ENCODE results near the gene TBL2.
"Not testable (repeated sequence)": the region's sequence is repeated elsewhere in the genome, so short reads cannot be mapped to it uniquely, and the experiment has no call there.

The TBL2 gene

GRCh38 chr7:73578342-73579128 lies at the start of gene TBL2:
TBL2 (minus strand) TSS chr7:73578579; CDS start chr7:73578549, 30 bp downstream.
- DNase-seq (ENCODE audit: low read depth in 1 of 2, low spot score in 1 of 2): peak; percentile 96 to 97

GRCh38 chr7:73626814-73627213 lies 48.4 kb upstream of the TBL2 start:
- DNase-seq (ENCODE audit: low read depth in 1 of 2, low spot score in 1 of 2): no peak

- no peak for DNase-seq (ENCODE audit: low read depth in 1 of 2, low spot score in 1 of 2)
Measured at GRCh38 chr7:73625276-73625675, 46.9 kb upstream of the TBL2 start.

GRCh38 chr7:73624669-73625001 lies 46.3 kb upstream of the TBL2 start:
- no peak for DNase-seq (ENCODE audit: low read depth in 1 of 2, low spot score in 1 of 2)

GRCh38 chr7:73623798-73624668 lies 45.7 kb upstream of the TBL2 start, which contains the start of gene MLXIPL:
MLXIPL (minus strand) TSS chr7:73624522; CDS start chr7:73624492, 30 bp downstream.
- peak; percentile 12 to 43 for DNase-seq (ENCODE audit: low read depth in 1 of 2, low spot score in 1 of 2)

GRCh38 chr7:73622909-73623797 lies 44.8 kb upstream of the TBL2 start:
- DNase-seq (ENCODE audit: low read depth in 1 of 2, low spot score in 1 of 2): no peak

- no peak for DNase-seq (ENCODE audit: low read depth in 1 of 2, low spot score in 1 of 2)
Measured at GRCh38 chr7:73622527-73622908, 44.1 kb upstream of the TBL2 start.

GRCh38 chr7:73621168-73622063 lies 43.0 kb upstream of the TBL2 start:
- no peak for DNase-seq (ENCODE audit: low read depth in 1 of 2, low spot score in 1 of 2)

GRCh38 chr7:73619394-73619793 lies 41.0 kb upstream of the TBL2 start:
- DNase-seq (ENCODE audit: low read depth in 1 of 2, low spot score in 1 of 2): not testable (repeated sequence)

GRCh38 chr7:73618538-73618937 lies 40.2 kb upstream of the TBL2 start:
- no peak for DNase-seq (ENCODE audit: low read depth in 1 of 2, low spot score in 1 of 2)

GRCh38 chr7:73617520-73617919 lies 39.1 kb upstream of the TBL2 start:
- not testable (repeated sequence) for DNase-seq (ENCODE audit: low read depth in 1 of 2, low spot score in 1 of 2)

- DNase-seq (ENCODE audit: low read depth in 1 of 2, low spot score in 1 of 2): no peak
Measured at GRCh38 chr7:73615886-73616285, 37.5 kb upstream of the TBL2 start.

GRCh38 chr7:73614937-73615336 lies 36.6 kb upstream of the TBL2 start:
- DNase-seq (ENCODE audit: low read depth in 1 of 2, low spot score in 1 of 2): not testable (repeated sequence)

- DNase-seq (ENCODE audit: low read depth in 1 of 2, low spot score in 1 of 2): no peak
Measured at GRCh38 chr7:73613954-73614735, 35.8 kb upstream of the TBL2 start.

- DNase-seq (ENCODE audit: low read depth in 1 of 2, low spot score in 1 of 2): no peak
Measured at GRCh38 chr7:73612598-73613269, 34.4 kb upstream of the TBL2 start.

- DNase-seq (ENCODE audit: low read depth in 1 of 2, low spot score in 1 of 2): no peak
Measured at GRCh38 chr7:73611017-73611555, 32.7 kb upstream of the TBL2 start.

- no peak for DNase-seq (ENCODE audit: low read depth in 1 of 2, low spot score in 1 of 2)
Measured at GRCh38 chr7:73610105-73610504, 31.7 kb upstream of the TBL2 start.

- DNase-seq (ENCODE audit: low read depth in 1 of 2, low spot score in 1 of 2): not testable (repeated sequence)
Measured at GRCh38 chr7:73607692-73607983, 29.3 kb upstream of the TBL2 start.

Measured in activated CD4-positive, alpha-beta T cell treated with anti-CD3 and anti-CD28 coated beads, Interleukin-2, amount 50 U/mL, for 24 hours (primary cell).